Neuron (in vitro differentiated cells): ENCODE measurements around the gene ARHGAP22.

Source experiments
- H2AFZ ChIP-seq: one replicate; pipeline ENCODE4 v1.6.1; 2013; ENCODE audit warnings: low read depth, mild to moderate bottlenecking, inconsistent platforms, low read length, moderate library complexity
- H3K27me3 ChIP-seq: one replicate; pipeline ENCODE4 v1.6.1; 2013; ENCODE audit warnings: low read length; ENCODE audit not compliant: insufficient read depth
- H3K36me3 ChIP-seq: one replicate; pipeline ENCODE4 v1.6.1; 2013; ENCODE audit warnings: low read length; ENCODE audit not compliant: insufficient read depth
- H3K4me1 ChIP-seq: one replicate; pipeline ENCODE4 v1.6.1; 2013; ENCODE audit warnings: low read length; ENCODE audit not compliant: insufficient read depth
- H3K4me3 ChIP-seq: 2 replicates; pipeline ENCODE4 v1.5.1; 2013; ENCODE audit warnings: mild to moderate bottlenecking, low read length, moderate library complexity
- H3K9me3 ChIP-seq: one replicate; pipeline ENCODE4 v1.6.1; 2013; ENCODE audit warnings: low read length

The ARHGAP22 gene

GRCh38 chr10:48489099-48489498 lies 115.8 kb downstream of the ARHGAP22 start:
- H3K9me3 ChIP-seq: no peaks in the 10 kb centered on the region
- H3K4me1 ChIP-seq: no peaks in the 10 kb centered on the region
- no peak overlapping the region for H3K4me3 ChIP-seq
- no peaks in the 10 kb centered on the region for H3K36me3 ChIP-seq
- H3K27me3 ChIP-seq: peaks cover 3% of the 10 kb centered on the region
- H2AFZ ChIP-seq: no peak overlapping the region

DNA sequence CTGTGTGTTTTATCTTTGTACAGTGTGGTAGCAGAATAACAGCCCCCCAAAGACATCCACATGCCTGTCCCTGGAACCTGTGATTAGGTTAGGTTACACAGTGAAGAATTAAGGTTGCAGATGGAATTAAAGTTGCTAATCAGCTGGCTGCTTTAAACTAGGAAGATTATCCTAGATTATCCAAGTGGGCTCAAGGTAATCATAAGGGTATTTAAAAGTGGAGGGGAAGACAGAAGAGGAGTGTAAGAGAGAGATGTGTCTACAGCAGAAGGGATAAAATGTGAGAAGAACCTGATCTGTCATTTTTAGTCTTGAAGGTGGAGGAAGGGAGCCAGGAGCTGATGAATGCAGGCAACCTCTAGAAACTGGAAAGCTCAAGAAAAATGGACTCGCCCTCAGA lies 117.6 kb downstream of the ARHGAP22 start:
- Histone ChIP-seq H2AFZ (no peak overlapping the region), H3K4me3 (no peak overlapping the region), H3K36me3 (no peaks in the 10 kb centered on the region)

GRCh38 chr10:48485711-48486110 lies 119.2 kb downstream of the ARHGAP22 start:
- H2AFZ ChIP-seq: no peak overlapping the region
- H3K27me3 ChIP-seq: peaks cover 7% of the 10 kb centered on the region
- H3K9me3 ChIP-seq: no peaks in the 10 kb centered on the region
- H3K36me3 ChIP-seq: no peaks in the 10 kb centered on the region
- no peaks in the 10 kb centered on the region for H3K4me1 ChIP-seq
- no peak overlapping the region for H3K4me3 ChIP-seq

More for the DNA sequence above, 117.6 kb downstream of the ARHGAP22 start:
- peaks cover 7% of the 10 kb centered on the region for H3K27me3 ChIP-seq
- H3K4me1 ChIP-seq: no peaks in the 10 kb centered on the region
- no peaks in the 10 kb centered on the region for H3K9me3 ChIP-seq

DNA sequence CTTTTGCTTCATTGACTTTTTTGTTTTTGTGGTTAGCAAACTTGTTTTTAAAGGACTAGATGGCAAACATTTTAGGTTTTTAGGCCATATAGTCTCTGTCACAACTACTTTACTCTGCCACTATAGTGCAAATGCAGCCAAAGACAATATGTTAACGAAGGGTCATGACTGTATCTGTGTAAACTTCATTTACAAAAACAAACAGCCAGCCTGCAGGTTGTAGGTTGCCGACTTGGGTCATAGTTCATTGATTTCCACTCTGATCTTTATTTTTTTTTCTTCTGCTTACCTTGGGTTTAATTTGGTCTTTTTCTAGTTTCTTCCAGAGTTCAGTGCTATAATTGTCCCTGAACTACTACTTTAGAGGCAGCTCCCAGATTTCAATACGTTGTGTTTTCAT lies 120.0 kb downstream of the ARHGAP22 start:
- H2AFZ ChIP-seq: no peak overlapping the region
- H3K9me3 ChIP-seq: no peaks in the 10 kb centered on the region
- H3K4me1 ChIP-seq: no peaks in the 10 kb centered on the region
- H3K4me3 ChIP-seq: no peak overlapping the region
- H3K27me3 ChIP-seq: peaks cover 4% of the 10 kb centered on the region
- H3K36me3 ChIP-seq: no peaks in the 10 kb centered on the region

- Histone ChIP-seq H3K4me1 (no peaks in the 10 kb centered on the region), H2AFZ (no peak overlapping the region), H3K27me3 (peaks cover 4% of the 10 kb centered on the region), H3K9me3 (no peaks in the 10 kb centered on the region), H3K4me3 (no peak overlapping the region), H3K36me3 (no peaks in the 10 kb centered on the region)
These were observed 122.7 kb downstream of the ARHGAP22 start for GRCh38 chr10:48482207-48482606.

- Histone ChIP-seq H2AFZ (no peak overlapping the region), H3K4me3 (no peak overlapping the region), H3K27me3 (peaks cover 4% of the 10 kb centered on the region), H3K36me3 (no peaks in the 10 kb centered on the region), H3K9me3 (no peaks in the 10 kb centered on the region), H3K4me1 (no peaks in the 10 kb centered on the region)
These were observed 123.5 kb downstream of the ARHGAP22 start for GRCh38 chr10:48481385-48481784.

DNA sequence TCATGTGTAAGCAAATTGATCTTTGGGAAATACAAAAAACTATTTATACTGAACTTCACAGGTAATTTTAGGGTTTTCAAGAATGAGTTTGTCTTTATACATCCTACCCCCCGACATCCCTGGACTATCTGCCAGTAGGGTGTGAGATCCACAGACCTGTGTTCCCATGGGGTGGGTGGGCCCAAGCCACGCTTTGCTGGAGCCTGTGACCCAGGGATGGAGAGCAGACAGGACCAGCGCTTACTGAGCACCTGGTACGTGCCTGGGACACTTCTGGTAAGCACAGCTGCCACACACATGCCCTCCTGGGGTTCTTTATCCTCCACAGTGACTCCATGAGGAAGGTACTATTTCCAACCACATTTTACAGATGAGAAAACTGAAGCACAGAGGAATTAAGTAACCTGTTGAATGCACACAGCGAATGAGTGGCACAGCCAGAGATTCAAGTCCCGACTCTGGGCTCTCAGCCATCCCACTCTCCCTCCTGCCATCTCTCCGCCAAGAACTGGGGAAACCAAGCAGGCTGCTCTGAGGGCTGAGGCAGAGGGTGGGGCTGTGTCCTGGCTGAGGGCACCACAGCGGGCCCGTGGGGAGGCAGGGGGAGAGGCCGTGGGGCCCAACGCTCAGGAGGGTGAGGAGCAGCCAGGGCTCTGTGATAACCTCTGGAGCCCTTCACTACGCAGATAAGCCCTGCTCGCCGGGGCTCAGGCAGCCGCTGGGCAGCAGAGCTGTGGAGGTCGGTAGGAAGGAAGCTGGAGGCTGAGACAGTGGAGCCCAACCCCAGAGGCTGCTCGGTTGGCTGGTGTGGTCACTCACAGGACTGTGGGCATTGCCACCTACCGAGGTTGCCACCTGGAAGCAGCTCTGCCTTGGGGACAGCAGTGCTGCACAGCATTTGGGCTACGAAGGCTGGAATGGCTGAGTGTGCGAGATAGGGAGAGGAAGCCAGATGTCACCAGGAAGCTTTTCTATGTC lies 124.2 kb downstream of the ARHGAP22 start:
- Histone ChIP-seq H3K27me3 (peaks cover 4% of the 10 kb centered on the region), H3K9me3 (no peaks in the 10 kb centered on the region), H3K36me3 (no peaks in the 10 kb centered on the region), H3K4me1 (no peaks in the 10 kb centered on the region), H2AFZ (no peak overlapping the region), H3K4me3 (no peak overlapping the region)

- H3K9me3 ChIP-seq: no peaks in the 10 kb centered on the region
- H2AFZ ChIP-seq: no peak overlapping the region
- no peaks in the 10 kb centered on the region for H3K36me3 ChIP-seq
- peaks cover 4% of the 10 kb centered on the region for H3K27me3 ChIP-seq
- H3K4me3 ChIP-seq: no peak overlapping the region
- no peaks in the 10 kb centered on the region for H3K4me1 ChIP-seq
These were observed 125.7 kb downstream of the ARHGAP22 start for GRCh38 chr10:48478980-48479811.

DNA sequence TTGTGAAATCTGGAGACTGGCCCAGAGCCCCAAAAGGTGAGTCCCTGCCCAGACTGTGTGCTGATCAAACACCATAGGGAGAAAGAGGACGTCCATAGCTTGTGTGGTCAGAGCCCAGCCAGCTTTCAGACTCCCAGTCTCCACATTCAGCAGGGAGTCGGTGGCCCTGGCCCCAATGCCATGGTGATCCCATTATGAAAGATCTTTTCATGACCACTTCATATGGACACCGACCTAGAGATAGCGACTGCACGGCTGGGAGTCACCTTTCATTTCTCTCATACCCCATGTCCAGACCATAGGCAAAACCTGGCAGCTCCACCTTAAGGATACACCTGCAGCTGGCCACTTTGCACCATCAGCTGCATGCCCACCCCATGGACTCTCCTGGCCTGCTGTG lies 126.4 kb downstream of the ARHGAP22 start:
- Histone ChIP-seq H3K4me3 (no peak overlapping the region), H3K36me3 (no peaks in the 10 kb centered on the region), H3K9me3 (no peaks in the 10 kb centered on the region), H3K27me3 (no peaks in the 10 kb centered on the region), H2AFZ (no peak overlapping the region), H3K4me1 (no peaks in the 10 kb centered on the region)

DNA sequence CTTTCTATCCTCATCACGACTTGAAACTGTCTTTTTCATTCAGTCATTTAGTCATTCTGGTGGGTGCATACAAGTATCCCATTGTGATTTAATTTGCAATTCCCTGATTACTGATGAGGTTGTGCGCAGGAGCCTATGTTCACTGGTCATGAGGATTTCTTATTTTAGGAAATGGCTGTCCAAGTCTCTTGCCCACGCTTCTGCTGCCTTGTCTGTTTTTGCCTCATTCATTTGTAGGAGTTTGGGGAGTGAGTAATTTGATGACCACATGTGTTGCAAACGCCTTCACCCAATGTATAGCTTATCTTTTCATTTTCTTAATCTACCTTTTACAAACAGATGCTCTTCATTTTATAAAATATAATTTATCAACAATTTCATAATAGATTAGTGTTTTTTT lies 127.3 kb downstream of the ARHGAP22 start:
- no peak overlapping the region for H2AFZ ChIP-seq
- H3K36me3 ChIP-seq: no peaks in the 10 kb centered on the region
- H3K9me3 ChIP-seq: no peaks in the 10 kb centered on the region
- no peaks in the 10 kb centered on the region for H3K27me3 ChIP-seq
- no peak overlapping the region for H3K4me3 ChIP-seq
- no peaks in the 10 kb centered on the region for H3K4me1 ChIP-seq

- H3K4me1 ChIP-seq: no peaks in the 10 kb centered on the region
- H3K9me3 ChIP-seq: no peaks in the 10 kb centered on the region
- no peaks in the 10 kb centered on the region for H3K36me3 ChIP-seq
- no peaks in the 10 kb centered on the region for H3K27me3 ChIP-seq
- no peak overlapping the region for H3K4me3 ChIP-seq
- H2AFZ ChIP-seq: no peak overlapping the region
These were observed 127.7 kb downstream of the ARHGAP22 start for GRCh38 chr10:48477141-48477540.

DNA sequence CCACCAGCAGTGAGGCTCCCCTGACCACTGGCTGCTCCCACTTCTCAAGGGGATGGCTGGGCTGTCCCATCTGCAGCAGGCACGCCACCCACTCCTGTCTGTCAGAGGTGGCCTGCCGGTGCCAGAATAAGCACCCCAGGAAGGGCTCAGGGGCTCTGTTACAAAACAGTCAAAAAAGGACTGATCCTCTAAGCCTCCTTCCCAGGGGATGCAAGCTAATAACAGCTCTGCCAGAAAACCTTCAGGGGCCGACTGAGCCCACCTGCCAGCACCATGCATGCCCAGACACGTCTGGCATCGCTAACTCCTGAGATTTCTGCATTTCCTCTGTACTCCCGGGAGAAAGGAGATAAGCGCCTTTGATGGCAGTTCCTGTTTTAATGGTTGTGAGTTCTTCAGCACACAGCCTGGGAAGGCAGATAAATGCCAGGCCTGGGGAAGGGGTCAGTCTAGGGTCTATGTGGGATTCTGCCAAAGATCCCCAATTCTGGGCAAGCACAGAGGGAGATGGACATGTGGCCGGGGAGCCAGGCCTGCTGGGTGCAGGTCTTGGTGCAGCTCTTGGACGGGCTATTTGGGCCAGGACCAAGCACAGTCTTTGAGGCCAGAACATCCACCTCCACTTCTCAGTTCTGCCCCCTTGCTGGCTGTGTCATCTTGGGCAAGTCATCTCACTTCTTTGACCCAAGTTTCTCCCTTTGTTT lies 128.4 kb downstream of the ARHGAP22 start:
- H3K27me3 ChIP-seq: no peaks in the 10 kb centered on the region
- no peaks in the 10 kb centered on the region for H3K9me3 ChIP-seq
- H3K4me3 ChIP-seq: no peak overlapping the region
- no peak overlapping the region for H2AFZ ChIP-seq
- H3K4me1 ChIP-seq: no peaks in the 10 kb centered on the region
- no peaks in the 10 kb centered on the region for H3K36me3 ChIP-seq

GRCh38 chr10:48475943-48476278 lies 129.0 kb downstream of the ARHGAP22 start:
- no peak overlapping the region for H3K4me3 ChIP-seq

More at GRCh38 chr10:48475943-48476278, 129.0 kb downstream of the ARHGAP22 start:
- no peak overlapping the region for H2AFZ ChIP-seq
- H3K27me3 ChIP-seq: no peaks in the 10 kb centered on the region
- no peaks in the 10 kb centered on the region for H3K36me3 ChIP-seq
- no peaks in the 10 kb centered on the region for H3K4me1 ChIP-seq
- no peaks in the 10 kb centered on the region for H3K9me3 ChIP-seq
